Activated CD4-positive, alpha-beta T cell treated with anti-CD3 and anti-CD28 coated beads for 1 hour (primary cell): ENCODE measurements around the gene ESYT1.

Source experiments
- DNase-seq: peaks from one replicate; pipeline ENCODE4 v3.0.0-alpha.2; 2020

Gene ESYT1

DNA sequence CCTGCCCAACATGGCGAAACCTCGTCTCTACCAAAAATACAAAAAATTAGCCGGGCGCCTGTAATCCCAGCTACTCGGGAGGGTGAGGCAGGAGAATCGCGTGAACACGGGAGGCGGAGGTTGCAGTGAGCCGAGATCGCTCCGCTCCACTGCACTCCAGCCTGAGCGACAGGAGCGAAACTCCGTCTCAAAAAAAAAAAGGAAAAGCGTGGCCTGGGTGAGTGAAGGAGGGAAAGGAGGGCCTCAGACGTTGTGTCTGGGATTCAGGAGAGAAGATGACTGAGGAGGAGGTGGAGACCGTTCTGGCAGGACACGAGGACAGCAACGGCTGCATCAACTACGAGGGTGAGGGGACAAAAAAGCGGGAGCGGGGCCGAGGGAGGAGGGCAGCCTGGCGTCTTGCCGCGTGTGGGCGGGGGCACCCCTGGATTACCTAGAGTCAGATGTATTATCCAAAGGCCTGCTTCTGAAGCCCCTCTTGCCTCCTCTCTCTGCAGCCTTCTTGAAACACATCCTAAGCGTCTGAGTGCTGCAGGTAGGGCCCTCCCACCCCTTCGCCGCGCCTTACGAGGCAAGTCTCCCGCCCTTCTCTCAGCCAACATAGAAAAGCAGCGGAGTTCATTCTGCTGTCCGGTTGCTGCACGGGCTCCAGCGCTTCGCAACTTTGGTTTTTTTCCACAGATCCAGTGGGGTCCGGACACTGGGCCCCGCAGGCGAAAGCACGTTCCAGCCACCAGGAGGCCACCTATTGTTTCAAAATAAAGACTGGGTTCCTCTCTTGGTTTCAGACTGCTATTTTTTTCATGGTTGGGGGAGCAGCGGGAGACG lies 29.3 kb downstream of the ESYT1 start:
- peak; percentile 40 for DNase-seq

DNA sequence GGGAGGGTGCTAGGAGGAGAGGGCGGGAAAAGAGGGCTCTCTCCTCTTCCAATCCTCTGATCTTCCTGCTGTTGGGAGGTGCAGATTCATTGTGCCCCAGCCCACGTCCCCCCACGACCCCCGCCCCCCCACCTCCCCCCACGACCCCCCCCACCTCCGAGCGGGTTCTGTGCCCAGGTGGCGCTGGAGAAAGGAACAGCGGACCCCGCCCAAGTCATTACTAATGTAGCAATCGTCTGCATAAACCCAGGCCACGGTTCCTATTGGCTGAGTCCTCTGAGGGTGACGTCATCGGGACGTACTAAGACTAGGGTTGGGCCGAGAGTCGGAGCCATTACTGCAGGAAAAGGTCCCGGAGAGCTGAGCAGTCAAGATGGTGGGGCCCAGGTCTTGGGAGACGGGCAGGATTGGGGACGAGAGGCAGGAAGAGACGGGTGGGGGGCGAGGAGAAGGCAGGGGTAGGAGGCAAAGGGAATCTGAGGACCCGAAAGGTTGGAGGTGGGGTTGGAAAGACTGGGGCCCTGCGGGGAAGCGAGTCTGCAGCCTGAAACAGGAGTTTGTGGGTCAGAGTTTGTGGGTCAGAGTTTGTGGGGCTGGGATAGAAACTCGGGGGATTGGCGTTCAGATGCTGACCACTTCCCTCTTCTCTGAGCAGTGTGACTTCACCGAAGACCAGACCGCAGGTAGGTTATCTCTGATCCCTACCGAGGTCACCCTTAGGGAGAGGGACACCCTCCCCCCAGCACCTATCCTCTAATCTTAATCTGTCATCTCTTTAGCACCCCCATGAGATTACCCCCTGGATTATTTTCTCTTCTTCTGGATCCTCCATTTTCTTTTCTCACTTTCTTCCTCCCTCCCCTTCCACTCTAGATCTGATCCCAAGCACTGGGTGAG lies 30.2 kb downstream of the ESYT1 start, which contains the start of gene MYL6:
MYL6 (plus strand) TSS at position 331 of the 897 bp plus-strand sequence; CDS start at position 374, 43 bp downstream.
- DNase-seq: peak; percentile 84

DNA sequence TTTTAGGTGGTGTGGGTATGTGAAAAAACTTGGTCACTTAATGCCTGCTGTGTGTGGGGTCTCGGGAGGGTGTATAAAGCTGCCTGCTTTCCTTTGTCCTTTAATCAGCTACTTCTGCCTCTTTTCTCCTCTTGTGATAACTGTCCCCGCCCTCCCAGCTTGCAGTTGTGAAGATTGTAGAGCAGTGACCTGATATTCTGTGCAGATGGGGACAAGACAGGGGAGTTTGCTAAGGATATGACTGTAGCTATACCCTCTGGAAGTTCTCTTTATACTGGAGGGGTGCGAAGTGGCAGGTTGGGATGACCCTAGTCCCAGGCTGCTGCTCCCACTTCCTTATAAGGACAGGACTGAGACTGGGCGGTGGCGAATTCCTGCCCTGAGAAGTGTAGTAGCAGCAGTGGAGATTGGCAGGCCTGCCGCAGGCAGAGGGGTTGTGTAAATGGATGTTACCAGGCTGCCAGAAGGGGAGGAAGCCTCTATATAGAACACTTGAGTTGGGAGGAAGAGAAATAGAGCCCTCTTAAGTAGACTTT lies 30.9 kb downstream of the ESYT1 start:
- no peak for DNase-seq

DNA sequence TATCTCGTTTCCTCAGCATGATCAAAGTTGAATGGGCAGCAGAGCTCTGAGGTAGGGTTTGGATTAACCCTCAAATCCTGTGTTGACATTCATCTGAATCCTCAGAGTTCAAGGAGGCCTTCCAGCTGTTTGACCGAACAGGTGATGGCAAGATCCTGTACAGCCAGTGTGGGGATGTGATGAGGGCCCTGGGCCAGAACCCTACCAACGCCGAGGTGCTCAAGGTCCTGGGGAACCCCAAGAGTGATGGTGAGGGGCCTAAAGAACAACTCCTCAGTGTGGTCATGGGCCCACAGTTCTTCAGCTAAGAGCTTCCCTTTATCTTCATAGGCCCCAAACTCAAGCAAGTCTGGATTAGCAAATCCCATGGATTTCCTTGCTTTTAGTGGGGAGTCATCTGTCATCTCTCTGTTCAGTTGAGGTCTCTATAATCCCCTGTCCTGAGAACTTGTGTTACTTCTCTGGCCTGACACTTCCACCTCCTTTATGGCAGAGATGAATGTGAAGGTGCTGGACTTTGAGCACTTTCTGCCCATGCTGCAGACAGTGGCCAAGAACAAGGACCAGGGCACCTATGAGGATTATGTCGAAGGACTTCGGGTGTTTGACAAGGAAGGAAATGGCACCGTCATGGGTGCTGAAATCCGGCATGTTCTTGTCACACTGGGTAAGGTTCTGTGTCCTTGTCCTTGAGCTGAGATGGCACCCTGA lies 31.6 kb downstream of the ESYT1 start:
- DNase-seq: no peak

DNA sequence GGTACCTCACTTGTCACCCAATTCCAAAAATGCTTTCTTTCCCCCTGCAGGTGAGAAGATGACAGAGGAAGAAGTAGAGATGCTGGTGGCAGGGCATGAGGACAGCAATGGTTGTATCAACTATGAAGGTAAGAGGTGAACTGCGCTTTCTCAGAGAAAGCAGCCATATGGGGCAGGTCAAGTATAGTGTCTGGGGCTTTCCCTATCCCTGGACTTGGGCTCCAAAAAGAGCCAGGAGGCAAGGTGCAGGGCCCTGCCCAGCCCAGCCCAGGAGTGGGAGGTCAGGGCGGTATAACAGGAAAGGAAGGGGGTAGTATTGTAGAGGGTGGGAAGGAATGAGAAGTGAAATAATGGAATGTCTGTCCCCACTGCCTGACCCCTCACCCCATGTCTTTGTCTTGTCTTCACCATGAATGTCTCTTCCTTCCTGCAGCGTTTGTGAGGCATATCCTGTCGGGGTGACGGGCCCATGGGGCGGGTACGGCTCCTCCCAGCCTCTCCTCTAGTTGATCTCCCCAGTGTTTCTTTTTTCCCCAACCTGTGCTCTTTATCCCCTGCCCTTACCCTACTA lies 32.2 kb downstream of the ESYT1 start:
- DNase-seq: peak; percentile 45

DNA sequence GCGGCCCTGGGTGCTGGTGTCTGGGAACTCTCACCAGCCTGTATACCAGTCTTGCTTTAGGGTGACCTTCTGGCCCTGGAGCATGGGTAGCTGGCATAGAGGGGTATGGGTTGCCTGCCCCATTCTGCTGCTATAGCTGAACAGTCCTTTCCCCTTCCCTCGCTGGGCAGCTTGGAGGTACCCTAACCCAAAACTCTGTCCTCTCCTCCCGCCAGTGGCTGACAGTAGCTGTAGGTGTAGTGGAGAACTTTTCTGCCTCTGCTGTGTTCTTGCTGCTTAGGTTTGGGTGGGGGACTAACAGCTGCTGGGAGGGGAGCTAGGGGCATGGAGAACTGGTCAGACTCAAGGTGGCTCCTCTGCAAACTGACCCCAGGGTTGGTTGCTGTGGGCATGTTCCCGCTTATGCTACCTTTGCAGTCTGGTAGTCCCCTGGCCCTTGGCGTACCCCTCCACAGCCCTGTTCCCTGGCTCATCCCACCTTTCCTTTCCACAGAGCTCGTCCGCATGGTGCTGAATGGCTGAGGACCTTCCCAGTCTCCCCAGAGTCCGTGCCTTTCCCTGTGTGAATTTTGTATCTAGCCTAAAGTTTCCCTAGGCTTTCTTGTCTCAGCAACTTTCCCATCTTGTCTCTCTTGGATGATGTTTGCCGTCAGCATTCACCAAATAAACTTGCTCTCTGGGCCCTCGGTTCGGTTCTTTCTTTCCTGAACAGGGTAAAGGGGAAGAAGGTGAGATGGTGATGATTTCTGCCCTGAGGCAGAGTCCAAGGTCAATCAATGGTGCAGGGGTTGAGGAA lies 33.0 kb downstream of the ESYT1 start:
- no peak for DNase-seq

DNA sequence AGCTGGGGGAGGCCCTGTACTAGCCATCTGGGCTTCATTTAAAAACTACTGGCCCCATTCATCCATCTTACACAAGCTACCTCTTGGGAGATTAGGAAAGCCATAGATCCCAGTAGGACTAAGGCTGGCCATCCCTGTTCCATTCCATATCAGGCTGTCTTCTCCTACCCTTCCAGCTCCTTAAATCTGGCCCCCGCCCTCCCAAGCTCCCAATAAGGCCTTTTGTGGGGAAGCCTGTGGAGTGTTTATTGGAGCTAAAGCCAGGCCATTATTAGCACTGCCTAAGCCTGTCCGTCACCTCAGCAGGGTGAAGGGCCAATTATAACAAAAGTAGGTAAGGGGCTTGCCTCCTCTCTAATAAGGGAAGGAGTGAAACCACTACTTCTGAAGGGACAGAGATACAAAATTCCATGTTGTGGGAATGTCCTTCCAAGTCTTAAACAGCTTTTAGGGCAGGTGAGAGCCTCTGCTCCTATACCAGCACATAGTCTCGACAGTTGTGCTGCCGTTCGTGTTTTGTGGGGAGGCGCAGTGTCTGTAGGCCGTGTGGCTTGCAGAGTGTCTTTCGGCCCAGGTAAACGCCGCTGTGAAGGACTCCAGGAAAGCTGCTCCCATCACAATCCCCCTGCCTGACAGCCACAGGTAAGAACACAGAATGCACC lies 33.8 kb downstream of the ESYT1 start:
- DNase-seq: no peak

DNA sequence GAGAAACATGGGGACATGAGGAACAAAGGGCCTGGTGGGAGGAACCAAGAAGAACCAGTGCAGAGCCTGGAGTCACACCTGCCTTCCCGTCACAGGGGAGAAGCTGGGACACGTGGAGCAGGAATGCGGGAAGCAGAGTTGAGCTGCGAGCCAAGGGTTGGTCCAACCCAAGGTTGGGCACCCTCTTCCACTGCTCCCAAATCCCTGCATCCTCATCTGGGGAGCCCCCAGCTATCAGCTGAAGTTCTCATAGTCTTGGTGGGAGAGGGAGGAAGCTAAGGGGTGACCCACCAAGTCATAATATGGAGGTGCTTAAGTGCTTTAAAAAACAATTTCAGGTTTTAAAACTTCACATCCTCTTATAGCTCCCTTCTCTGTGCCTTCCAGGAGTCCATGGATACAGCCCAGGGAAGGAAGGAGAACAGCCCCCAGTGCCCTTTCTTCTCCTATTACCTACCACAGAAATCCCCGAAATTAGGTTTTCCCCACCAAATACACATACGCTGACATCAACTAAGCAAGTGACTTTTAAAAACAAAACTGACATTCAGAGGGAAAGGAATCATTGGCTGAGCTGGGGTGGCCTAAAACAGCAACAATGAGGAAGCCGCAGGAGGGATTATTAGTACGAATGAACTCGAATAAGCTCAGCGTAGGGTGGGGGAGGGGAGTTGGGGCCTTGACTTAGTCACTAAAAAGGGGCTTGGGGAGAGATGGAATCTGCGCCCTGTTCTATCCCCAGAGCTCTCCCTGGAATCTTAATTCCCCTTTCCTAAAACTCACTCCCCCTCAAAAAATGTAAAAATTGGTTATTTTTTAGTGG lies 34.6 kb downstream of the ESYT1 start:
- DNase-seq: no peak

DNA sequence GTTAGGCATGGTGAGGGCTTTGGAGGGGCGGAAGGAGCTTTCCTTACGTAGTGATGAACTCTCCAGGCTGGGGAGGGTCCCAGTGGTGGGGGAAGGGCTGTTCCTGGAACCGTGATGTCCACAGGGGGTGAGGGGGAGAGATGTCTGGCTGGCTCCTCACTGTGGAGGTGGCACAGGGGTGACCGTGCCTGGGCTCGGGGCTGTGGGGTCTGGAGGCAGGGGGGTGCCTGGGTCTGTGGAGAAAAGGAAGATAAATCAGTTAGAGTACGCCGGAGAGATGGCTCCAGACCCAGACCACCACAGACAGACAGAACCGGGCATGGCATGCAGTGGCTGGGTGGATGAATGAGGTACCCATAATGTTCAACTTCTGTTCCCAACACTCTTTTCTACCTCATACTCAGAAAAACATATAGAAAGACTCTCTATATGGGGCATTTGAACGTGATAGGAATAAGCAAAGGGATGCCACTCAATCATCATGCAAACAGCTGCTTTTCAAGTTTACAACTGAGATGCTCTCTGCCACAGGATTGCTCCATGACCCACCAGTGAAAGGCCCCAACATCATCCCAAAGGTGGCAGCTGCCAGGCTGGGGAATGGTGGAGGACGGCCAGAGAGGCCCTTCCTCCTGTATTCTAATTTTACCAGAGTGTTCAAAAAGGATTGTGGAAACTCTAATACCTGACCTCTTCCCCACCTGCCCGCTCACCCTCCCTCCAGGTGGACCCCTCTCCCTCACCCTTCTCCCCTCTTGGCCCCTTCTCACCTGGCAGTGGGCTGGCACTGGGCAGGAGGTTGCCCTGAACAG lies 35.7 kb downstream of the ESYT1 start:
- DNase-seq: no peak

DNA sequence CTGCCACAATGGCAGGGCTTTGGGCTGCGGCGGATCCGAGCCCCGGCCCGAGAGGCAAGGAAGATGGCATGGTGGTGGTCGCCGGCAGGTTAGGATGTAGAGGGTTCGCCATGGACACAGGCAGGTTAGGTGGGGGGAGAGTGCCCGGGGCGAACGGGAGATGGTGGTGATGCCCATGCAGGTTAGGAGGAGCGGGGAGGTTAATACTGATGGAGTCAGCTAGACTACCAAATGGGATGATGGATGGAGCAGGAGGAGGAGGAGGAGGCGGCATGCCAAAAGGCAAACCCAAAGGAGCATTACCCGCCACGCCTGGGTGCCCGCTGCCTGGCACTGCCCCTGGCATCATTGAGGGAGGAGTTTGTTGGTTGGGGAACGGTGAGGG lies 36.3 kb downstream of the ESYT1 start:
- no peak for DNase-seq

DNA sequence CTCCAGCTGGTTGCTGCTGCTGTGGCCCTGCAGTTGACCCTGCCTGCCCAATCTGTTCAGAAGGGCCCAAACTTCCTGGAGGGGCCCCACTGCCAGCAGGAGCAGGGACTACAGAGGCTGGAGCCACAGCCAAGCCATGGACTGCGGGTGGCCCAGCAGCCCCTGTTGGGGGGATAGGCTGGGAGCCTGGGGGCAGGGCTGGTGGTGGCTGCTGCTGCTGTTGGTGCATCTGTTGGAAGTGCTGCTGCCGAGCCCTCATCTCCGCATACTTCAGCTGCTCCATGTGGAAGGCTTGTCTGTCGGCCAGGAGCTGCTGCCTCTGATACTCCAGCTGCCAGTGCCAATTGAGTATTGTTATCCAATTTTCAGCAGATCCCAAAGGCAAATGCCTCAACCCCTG lies 37.3 kb downstream of the ESYT1 start:
- DNase-seq: no peak

DNA sequence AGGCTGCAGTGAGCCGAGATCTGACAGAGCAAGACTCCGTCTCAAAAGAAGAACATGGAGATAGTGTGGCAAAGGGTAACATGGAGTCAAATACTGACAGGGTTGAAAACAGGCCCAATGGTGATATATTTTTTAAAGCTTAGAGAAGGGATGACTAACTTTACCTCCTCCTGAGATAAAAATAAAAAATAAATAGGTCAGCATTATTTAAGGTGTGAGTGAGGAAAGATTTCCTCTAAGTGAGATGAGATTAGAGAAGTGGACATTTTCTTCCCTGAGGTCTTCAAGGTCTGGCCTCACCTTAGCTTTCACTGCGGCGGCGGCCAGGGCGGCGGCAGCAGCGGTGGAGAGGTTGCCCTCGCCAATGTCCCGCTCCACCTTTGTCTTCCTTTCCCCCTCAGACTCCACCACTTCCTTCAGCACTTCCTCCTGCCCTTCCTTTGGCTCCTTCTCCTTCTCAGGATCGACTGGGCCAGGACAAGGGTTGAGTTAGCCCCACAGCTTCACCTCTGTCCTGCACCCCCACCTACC lies 41.2 kb downstream of the ESYT1 start:
- DNase-seq: no peak

DNA sequence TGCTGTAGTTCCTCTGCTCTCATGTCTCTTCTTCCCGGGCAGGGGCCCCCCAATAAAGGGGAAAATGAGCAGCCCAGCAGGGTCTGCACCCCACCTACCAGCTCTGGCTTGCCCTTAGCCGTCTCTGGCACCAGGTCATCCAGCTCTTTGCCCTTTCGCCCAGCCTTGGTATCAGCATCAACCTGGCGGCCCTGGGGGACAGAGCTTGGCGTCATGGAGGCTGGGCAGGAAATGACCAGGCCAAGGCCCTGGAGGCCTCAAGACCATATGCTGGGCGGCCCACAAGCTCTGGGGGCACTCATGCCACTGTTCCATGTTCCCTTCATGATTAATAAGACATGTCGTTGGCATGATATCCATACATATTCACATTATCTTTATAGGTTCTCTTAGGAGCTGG lies 44.8 kb downstream of the ESYT1 start:
- no peak for DNase-seq

DNA sequence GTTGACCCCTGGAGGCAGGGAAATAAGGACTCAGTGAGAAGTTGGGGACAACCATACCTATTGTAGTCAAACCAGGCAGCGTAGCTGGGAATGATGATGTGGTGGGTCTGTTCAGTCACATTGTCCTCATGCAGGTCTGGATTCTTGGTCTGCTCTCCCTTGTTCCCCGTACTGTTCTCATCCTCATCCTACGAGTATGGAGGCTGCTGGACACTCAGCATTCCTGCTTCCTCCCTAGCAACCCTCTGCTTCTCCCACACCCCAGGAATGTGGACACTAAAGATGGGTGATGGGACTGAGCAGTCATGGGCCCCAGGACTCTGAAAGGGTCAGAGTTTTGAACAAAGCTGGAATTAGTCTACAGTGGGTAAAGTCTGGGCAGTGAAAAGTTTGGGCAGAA lies 50.3 kb downstream of the ESYT1 start:
- DNase-seq: no peak

DNA sequence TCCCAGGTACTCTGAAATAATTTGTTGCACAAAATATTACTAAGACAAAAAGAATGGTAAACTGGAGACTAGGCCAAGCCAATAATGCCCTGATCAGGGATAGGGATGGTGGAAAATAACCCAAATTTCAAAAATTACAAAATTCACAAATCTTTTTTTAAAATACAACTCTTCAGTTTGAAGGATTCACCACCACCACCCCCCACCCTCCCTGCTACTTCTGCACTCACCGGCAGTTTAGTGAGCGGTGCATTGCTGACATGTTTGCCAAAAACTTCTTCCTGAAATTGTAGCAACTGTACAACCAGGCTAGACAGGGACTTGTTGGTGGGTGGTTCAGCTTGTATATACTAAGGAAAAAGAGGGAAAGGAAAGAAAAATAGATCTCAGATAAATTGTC lies 58.9 kb downstream of the ESYT1 start:
- no peak for DNase-seq

DNA sequence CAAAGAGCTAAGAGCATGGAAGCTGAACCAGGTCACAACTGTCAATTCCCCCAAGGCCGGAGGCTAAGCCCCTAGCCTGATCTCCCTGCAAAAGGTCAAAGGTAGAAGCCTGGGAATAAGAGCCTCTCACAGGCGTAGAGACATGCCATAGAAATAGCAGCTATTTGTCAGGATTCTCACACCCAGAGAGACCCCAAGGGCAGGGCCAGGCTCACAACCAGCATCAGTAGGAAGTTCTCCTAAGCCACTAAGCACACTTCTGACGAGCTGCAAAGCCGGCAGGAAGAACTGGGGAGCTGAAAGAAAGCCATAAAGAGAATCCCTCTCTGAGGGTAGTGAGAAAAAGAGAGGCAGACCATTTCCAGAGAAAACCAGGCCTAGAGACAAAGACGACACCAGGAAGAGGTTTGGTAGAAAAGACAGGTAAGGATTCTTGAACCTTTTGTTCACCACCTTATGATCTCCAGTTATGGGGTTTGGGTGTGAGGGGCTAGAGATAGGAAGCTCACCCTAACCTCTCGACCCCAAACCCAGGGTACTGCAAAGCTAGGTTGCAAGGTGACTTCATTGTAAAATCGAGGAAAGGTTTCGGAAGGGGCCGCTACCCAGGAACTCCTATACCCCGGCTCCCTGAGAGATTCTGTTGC lies 60.2 kb downstream of the ESYT1 start:
- DNase-seq: no peak

DNA sequence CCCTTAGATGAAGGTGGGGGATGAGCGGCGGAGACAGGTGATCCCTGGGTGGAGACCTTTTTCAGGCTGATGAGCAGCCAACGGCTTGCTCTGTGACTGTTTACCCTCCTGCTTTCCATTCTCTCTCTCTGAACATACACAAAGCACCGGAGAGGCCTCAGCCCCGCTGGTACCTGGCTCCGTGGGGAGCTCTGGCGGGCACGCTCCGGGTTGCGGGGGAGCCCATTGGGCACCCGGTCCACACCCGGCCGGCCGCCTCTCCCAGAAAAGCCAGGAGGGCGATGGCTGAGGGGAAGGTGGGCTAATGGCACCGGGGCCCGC lies 60.7 kb downstream of the ESYT1 start:
- DNase-seq: no peak

DNA sequence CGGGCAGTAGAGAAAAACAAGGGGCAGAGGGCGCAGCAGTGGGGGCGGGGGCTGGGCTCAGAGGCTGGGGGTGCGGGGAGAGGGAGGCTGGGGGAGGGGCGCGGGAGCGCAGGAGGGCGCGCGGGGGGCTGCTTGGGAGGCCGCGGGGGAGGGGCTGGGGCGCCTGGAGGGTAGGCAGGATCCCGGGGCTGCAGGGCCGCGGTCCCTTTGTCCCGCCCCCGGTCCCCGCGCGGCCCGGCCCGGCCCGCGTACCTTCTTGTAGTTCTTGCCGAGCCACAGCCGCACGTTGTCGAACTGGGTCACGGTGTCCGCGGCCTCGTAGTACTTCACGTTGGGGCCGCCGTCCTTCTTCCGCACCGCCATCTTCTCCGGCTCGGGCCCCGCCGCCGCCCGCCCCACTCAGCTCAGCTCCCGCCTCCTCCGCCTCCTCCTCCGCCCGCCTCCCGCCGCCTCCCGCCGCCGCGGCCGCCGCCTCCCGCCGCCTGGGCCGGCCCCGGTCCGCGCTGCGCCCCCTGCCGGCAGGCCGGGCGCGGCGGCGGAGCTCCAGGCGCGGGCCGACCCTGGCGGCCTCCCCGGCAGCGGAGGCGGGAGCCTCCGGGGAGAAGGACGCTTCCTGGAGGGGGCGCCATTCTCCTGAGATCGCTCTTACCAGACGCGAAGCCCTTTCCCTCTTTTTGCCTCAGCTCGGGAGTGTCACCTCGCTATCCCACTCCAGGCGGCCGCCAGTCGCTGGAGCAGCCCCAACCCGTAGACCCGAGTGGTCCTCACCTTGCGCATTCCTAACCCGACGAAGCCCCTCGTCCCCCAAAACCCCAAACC lies 61.2 kb downstream of the ESYT1 start, which contains the start of gene SMARCC2:
SMARCC2 (minus strand) TSS at position 385 of the 819 bp plus-strand sequence; CDS start at position 363, 22 bp downstream.
- peak; percentile 74 for DNase-seq
